DND-41 (cell line): ENCODE measurements around the gene NKAIN2.

ENCODE experiments used
- ATAC-seq: fragments of 200-7000 bp; cut with Tn5 transposase; 3 replicates; pipeline ENCODE4 v1.9.1; 2021; ENCODE audit warnings: low read depth; ENCODE audit not compliant: insufficient read depth
- DNase-seq: peaks from one replicate; pipeline ENCODE4 v3.0.0-alpha.2; 2020
- H2AFZ ChIP-seq: 2 replicates; pipeline ENCODE4 v1.6.0; 2012; ENCODE audit warnings: low read depth, low read length
- H3K27ac ChIP-seq: 2 replicates; pipeline ENCODE4 v1.5.1; 2012; ENCODE audit warnings: low read length, inconsistent platforms
- H3K27me3 ChIP-seq: fragments of 200-600 bp; sonication (generic); 2 replicates; pipeline ENCODE4 v1.6.0; 2012; ENCODE audit warnings: low read length, mild to moderate bottlenecking, inconsistent platforms; ENCODE audit not compliant: insufficient read depth, poor library complexity
- H3K36me3 ChIP-seq: 2 replicates; pipeline ENCODE4 v1.5.1; 2012; ENCODE audit warnings: low read length, inconsistent platforms; ENCODE audit not compliant: insufficient read depth
- H3K4me1 ChIP-seq: 2 replicates; pipeline ENCODE4 v1.5.1; 2012; ENCODE audit warnings: mild to moderate bottlenecking, low read length; ENCODE audit not compliant: insufficient read depth
- H3K4me2 ChIP-seq: 2 replicates; pipeline ENCODE4 v1.6.0; 2012; ENCODE audit warnings: mild to moderate bottlenecking, moderate library complexity, low read length, inconsistent platforms; ENCODE audit not compliant: insufficient read depth
- H3K4me3 ChIP-seq, 2 experiments: fragments of 200-600 bp in 1 of 2; shearing (Covaris generic) in 1 of 2; 2 replicates each; pipeline ENCODE4 v1.5.1; 2012 to 2016; ENCODE audit warnings: inconsistent platforms in 2 of 2, low read length in 2 of 2, mild to moderate bottlenecking in 2 of 2, low read depth in 1 of 2, moderate library complexity in 1 of 2
- H3K79me2 ChIP-seq: 2 replicates; pipeline ENCODE4 v1.6.0; 2012; ENCODE audit warnings: low read length, inconsistent platforms; ENCODE audit not compliant: insufficient read depth
- H3K9ac ChIP-seq: 2 replicates; pipeline ENCODE4 v1.6.0; 2012; ENCODE audit warnings: low read depth, mild to moderate bottlenecking, inconsistent platforms, low read length, moderate library complexity
- H3K9me3 ChIP-seq: 2 replicates; pipeline ENCODE4 v1.5.1; 2012; ENCODE audit warnings: low read length, moderate library complexity, mild to moderate bottlenecking, inconsistent platforms; ENCODE audit not compliant: insufficient read depth, severe bottlenecking
- H4K20me1 ChIP-seq: 2 replicates; pipeline ENCODE4 v1.6.0; 2012; ENCODE audit warnings: low read length; ENCODE audit not compliant: insufficient read depth
- EZH2 ChIP-seq: IDR thresholded peaks from 3 replicates; pipeline ENCODE4 v1.6.1; 2012; ENCODE audit warnings: borderline replicate concordance, low read depth, mild to moderate bottlenecking, moderate library complexity, low read length, inconsistent platforms; ENCODE audit not compliant: severe bottlenecking
- TF ChIP-seq, protein P1 (sequence below): IDR thresholded peaks from 2 replicates; pipeline ENCODE4 v1.5.1; 2012; ENCODE audit warnings: borderline replicate concordance, low read length, moderate library complexity, mild to moderate bottlenecking; ENCODE audit not compliant: poor library complexity, severe bottlenecking; ENCODE audit errors: extremely low read depth

The NKAIN2 gene

GRCh38 chr6:123804787-123805540 lies 1.3 kb downstream of the NKAIN2 start:
- Histone ChIP-seq H4K20me1 (no peaks in the 10 kb centered on the region), H3K4me1 (no peaks in the 10 kb centered on the region), H3K79me2 (no peaks in the 10 kb centered on the region), H3K4me2 (no peak overlapping the region), H3K4me3 (no peak overlapping the region), H3K9me3 (no peaks in the 10 kb centered on the region), H3K36me3 (no peaks in the 10 kb centered on the region), H2AFZ (no peak overlapping the region), H3K27me3 (peaks cover 5% of the 10 kb centered on the region), H3K27ac (no peak overlapping the region), H3K9ac (no peak overlapping the region)
- ATAC-seq (no peak), DNase-seq (no peak)
- TF ChIP-seq EZH2, result no peak
- TF ChIP-seq, protein P1, sequence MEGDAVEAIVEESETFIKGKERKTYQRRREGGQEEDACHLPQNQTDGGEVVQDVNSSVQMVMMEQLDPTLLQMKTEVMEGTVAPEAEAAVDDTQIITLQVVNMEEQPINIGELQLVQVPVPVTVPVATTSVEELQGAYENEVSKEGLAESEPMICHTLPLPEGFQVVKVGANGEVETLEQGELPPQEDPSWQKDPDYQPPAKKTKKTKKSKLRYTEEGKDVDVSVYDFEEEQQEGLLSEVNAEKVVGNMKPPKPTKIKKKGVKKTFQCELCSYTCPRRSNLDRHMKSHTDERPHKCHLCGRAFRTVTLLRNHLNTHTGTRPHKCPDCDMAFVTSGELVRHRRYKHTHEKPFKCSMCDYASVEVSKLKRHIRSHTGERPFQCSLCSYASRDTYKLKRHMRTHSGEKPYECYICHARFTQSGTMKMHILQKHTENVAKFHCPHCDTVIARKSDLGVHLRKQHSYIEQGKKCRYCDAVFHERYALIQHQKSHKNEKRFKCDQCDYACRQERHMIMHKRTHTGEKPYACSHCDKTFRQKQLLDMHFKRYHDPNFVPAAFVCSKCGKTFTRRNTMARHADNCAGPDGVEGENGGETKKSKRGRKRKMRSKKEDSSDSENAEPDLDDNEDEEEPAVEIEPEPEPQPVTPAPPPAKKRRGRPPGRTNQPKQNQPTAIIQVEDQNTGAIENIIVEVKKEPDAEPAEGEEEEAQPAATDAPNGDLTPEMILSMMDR, result no peak

- Histone ChIP-seq H2AFZ (no peak overlapping the region), H3K27me3 (peaks cover 5% of the 10 kb centered on the region), H4K20me1 (no peaks in the 10 kb centered on the region), H3K79me2 (no peaks in the 10 kb centered on the region), H3K9me3 (no peaks in the 10 kb centered on the region), H3K4me1 (no peaks in the 10 kb centered on the region), H3K4me3 (no peak overlapping the region), H3K4me2 (no peak overlapping the region), H3K9ac (no peak overlapping the region), H3K36me3 (no peaks in the 10 kb centered on the region), H3K27ac (no peak overlapping the region)
- ATAC-seq (no peak), DNase-seq (no peak)
- TF ChIP-seq, protein P1, result no peak
- no peak for TF ChIP-seq EZH2
These were observed 2.3 kb downstream of the NKAIN2 start for GRCh38 chr6:123805921-123806320.

DNA sequence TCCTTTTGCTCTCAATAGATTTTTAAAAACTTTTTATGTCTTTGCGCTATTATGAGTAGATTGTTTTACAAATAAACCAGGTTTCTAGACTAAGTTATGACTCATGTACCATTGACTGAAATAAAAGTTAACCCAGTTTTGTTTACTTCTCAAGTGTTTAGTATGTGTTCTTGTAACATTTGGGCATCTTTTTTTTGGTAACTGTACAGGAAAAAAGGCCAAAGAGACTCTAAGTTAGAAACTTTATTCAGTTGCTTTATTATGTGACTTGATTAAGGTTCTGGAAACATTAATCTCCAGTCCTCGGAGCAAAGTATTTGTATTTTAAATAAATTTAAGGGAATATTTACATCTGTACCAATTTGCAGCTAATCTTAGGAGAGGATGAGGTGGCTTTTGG lies 2.9 kb downstream of the NKAIN2 start:
- H2AFZ ChIP-seq, result no peak overlapping the region
- ATAC-seq (no peak), DNase-seq (no peak)
- H3K4me1 ChIP-seq, result no peaks in the 10 kb centered on the region
- no peaks in the 10 kb centered on the region for H3K36me3 ChIP-seq
- no peak overlapping the region for H3K4me2 ChIP-seq
- no peak overlapping the region for H3K9ac ChIP-seq
- H3K4me3 ChIP-seq, result no peak overlapping the region
- no peaks in the 10 kb centered on the region for H4K20me1 ChIP-seq
- H3K9me3 ChIP-seq, result no peaks in the 10 kb centered on the region
- H3K27me3 ChIP-seq, result peaks cover 5% of the 10 kb centered on the region
- H3K27ac ChIP-seq, result no peak overlapping the region
- H3K79me2 ChIP-seq, result no peaks in the 10 kb centered on the region
- no peak for TF ChIP-seq EZH2
- TF ChIP-seq, protein P1, result no peak
